CD8-positive, alpha-beta memory T cell (primary cell): ENCODE data around the gene MIF4GD. TPM values are rescaled to one million over a fixed set of nuclear protein-coding genes. Genes with fewer than 3 reads are reported as not detected.

Source experiments
- CTCF ChIA-PET: fragments of 350-600 bp; sonication (Branson Sonifier 250); formaldehyde crosslinking; loops from one replicate; lab custom pipeline; 2021; ENCODE audit warnings: antibody characterized with exemption; lab: Charles Lee
- POLR2A ChIA-PET: fragments of 350-600 bp; sonication (Branson Sonifier 250); formaldehyde crosslinking; loops from one replicate; lab custom pipeline; 2021; ENCODE audit warnings: antibody characterized with exemption; lab: Charles Lee
- DNase-seq, 5 donors: peaks; one replicate each; pipeline versions ENCODE4 v3.0.0 to v3.0.0-alpha.2; 2020 to 2022; ENCODE audit warnings: mixed read lengths in 1 of 5
- H3K27ac ChIP-seq: one replicate; pipeline ENCODE4 v1.7.0; 2013; ENCODE audit warnings: low read depth, mild to moderate bottlenecking, low read length, moderate library complexity
- H3K27me3 ChIP-seq: 2 replicates; pipeline ENCODE4 v1.7.0; 2013; ENCODE audit warnings: low read length, mild to moderate bottlenecking; ENCODE audit not compliant: insufficient read depth, poor library complexity, severe bottlenecking
- H3K36me3 ChIP-seq: 2 replicates; pipeline ENCODE4 v1.7.0; 2013; ENCODE audit warnings: mild to moderate bottlenecking, low read length, moderate library complexity; ENCODE audit not compliant: insufficient read depth
- H3K4me1 ChIP-seq: 2 replicates; pipeline ENCODE4 v1.7.0; 2013; ENCODE audit warnings: mild to moderate bottlenecking, low read length, moderate library complexity; ENCODE audit not compliant: insufficient read depth
- H3K4me3 ChIP-seq: 2 replicates; pipeline ENCODE4 v1.7.0; 2013; ENCODE audit warnings: mild to moderate bottlenecking, low read length
- H3K9me3 ChIP-seq: 2 replicates; pipeline ENCODE4 v1.7.0; 2013; ENCODE audit warnings: mild to moderate bottlenecking, low read length
- H3K27ac Mint-ChIP-seq, 8 donors: one replicate each; pipeline ENCODE4 v1.8.0; 2020 to 2021; ENCODE audit warnings: mixed read lengths in 8 of 8, mild to moderate bottlenecking in 6 of 8, inconsistent platforms in 3 of 8, moderate library complexity in 3 of 8
- H3K27me3 Mint-ChIP-seq, 2 donors: one replicate each; pipeline ENCODE4 v1.8.0; 2020 to 2021; ENCODE audit warnings: mixed read lengths in 2 of 2, mild to moderate bottlenecking in 1 of 2, moderate library complexity in 1 of 2
- H3K36me3 Mint-ChIP-seq, 3 donors: one replicate each; pipeline ENCODE4 v1.8.0; 2020 to 2021; ENCODE audit warnings: mixed read lengths in 3 of 3, inconsistent platforms in 1 of 3, mild to moderate bottlenecking in 1 of 3
- H3K4me1 Mint-ChIP-seq, 3 donors: one replicate each; pipeline ENCODE4 v1.8.0; 2020 to 2021; ENCODE audit warnings: mixed read lengths in 3 of 3, inconsistent platforms in 1 of 3, mild to moderate bottlenecking in 1 of 3
- H3K4me3 Mint-ChIP-seq, 7 donors: one replicate each; pipeline ENCODE4 v1.8.0; 2020 to 2021; ENCODE audit warnings: mixed read lengths in 7 of 7, mild to moderate bottlenecking in 6 of 7, moderate library complexity in 4 of 7, inconsistent platforms in 2 of 7
- H3K9me3 Mint-ChIP-seq, 5 donors: one replicate each; pipeline ENCODE4 v1.8.0; 2020 to 2022; ENCODE audit warnings: mixed read lengths in 5 of 5, mild to moderate bottlenecking in 3 of 5, moderate library complexity in 2 of 5, inconsistent platforms in 1 of 5
- polyA plus RNA-seq: library from polyadenylated mRNA; unstranded; fragments of 300-500 nt; fragmentation: Illumina TruSeq; gene quantifications from one replicate; pipeline ENCODE4 v1.2.3, GENCODE V29; 2021
- total RNA-seq, 2 experiments: library from RNA; stranded (reverse); gene quantifications; one replicate each; pipeline ENCODE4 v1.2.3, GENCODE V29; 2021

The MIF4GD gene, protein sequence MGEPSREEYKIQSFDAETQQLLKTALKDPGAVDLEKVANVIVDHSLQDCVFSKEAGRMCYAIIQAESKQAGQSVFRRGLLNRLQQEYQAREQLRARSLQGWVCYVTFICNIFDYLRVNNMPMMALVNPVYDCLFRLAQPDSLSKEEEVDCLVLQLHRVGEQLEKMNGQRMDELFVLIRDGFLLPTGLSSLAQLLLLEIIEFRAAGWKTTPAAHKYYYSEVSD
- total RNA-seq (10 to 100 TPM; 38.5 to 40.4 TPM), polyA plus RNA-seq (108 TPM)

GRCh38 chr17:75270966-75271232, at the start of gene MIF4GD:
MIF4GD (minus strand) TSS chr17:75271231; CDS start chr17:75270195, 1,036 bp downstream.
- ChIA-PET CTCF (interaction anchor here (0.6 to 4.6 kb wide), 29 partner anchors 10 to 799 kb away, joined by 3 to 76 read pairs (median 4); partner anchors contain the start of genes GGA3, GRB2, MRPL58 and MRPS7), POLR2A (interaction anchor here (0.6 to 3.9 kb wide), 19 partner anchors 9 to 398 kb away, joined by 3 to 79 read pairs (median 4); partner anchors contain the start of genes ARMC7, FDXR, GGA3 and GRB2)
- H3K9me3 Mint-ChIP-seq, result peaks cover 0 to 2% (median 0%) of the 10 kb centered on the region in 5 donors
- H3K36me3 Mint-ChIP-seq, result peaks cover 0 to 36% (median 5%) of the 10 kb centered on the region in 3 donors
- H3K36me3 ChIP-seq, result peaks cover 15% of the 10 kb centered on the region
- H3K4me1 Mint-ChIP-seq, result peaks cover 20 to 35% (median 23%) of the 10 kb centered on the region in 3 donors
- DNase-seq, result no peak
- no peaks in the 10 kb centered on the region for H3K9me3 ChIP-seq
- H3K27me3 Mint-ChIP-seq, result peaks cover 0 to 2% of the 10 kb centered on the region in 2 donors
- H3K4me3 ChIP-seq, result peak within 1 kb of the TSS; percentile 84
- peak within 1 kb of the TSS; percentile 77 to 92 (median 84) for H3K4me3 Mint-ChIP-seq
- H3K27me3 ChIP-seq, result no peaks in the 10 kb centered on the region
- H3K27ac Mint-ChIP-seq, result peak within 1 kb of the TSS; percentile 84 to 94 (median 92)
- peaks cover 19% of the 10 kb centered on the region for H3K4me1 ChIP-seq
- H3K27ac ChIP-seq, result peak within 1 kb of the TSS; percentile 89

GRCh38 chr17:75319904-75320691, 49.1 kb upstream of the MIF4GD start:
- Mint-ChIP-seq H3K36me3 (peaks cover 0 to 66% (median 4%) of the 10 kb centered on the region in 3 donors), H3K4me3 (no peak overlapping the region), H3K4me1 (peaks cover 7 to 12% (median 9%) of the 10 kb centered on the region in 3 donors), H3K27me3 (no peaks in the 10 kb centered on the region), H3K9me3 (no peaks in the 10 kb centered on the region), H3K27ac (no peak overlapping the region)
- no peak for DNase-seq
- Histone ChIP-seq H3K27me3 (no peaks in the 10 kb centered on the region), H3K27ac (no peak overlapping the region), H3K4me3 (no peak overlapping the region), H3K9me3 (no peaks in the 10 kb centered on the region), H3K36me3 (peaks cover 24% of the 10 kb centered on the region), H3K4me1 (peaks cover 6% of the 10 kb centered on the region)
- ChIA-PET POLR2A (interaction anchor here (0.5 kb wide), 1 partner anchor 900 kb away, joined by 4 read pairs; no protein-coding TSS in a partner anchor), CTCF (interaction anchor here (1.1 to 6.7 kb wide), 4 partner anchors 7 to 87 kb away, joined by 3 to 78 read pairs (median 4); partner anchors contain the start of gene GRB2)

DNA sequence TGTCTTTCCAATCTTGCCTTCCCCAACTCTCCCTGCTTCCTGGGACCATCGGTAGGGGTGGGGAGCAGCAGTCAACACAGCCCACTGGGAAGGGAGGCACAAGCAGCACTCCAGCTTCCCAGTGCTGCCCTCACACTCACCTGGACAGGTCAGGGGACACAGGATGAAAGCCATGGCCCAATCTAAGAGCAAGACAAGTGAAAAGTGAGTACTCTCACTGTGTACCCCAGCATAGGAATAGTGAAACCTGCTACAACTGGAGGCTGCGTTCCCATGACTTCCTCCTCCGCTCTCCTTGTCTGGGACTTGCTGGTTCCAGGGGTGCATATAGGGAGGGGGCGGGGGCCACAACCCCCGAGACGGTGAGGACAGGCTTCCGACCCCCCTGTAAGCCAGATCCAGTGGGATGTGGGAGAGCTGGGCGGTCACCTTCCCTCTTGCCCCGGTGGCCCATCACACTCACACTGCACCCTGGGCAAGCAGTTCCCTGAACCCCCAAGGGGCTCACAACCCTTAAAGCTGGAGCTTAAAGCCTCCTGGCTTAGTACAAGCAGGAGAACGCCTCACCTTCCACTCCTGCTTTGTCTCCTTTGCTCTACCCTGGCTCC, 47.7 kb upstream of the MIF4GD start:
- H3K4me3 Mint-ChIP-seq, result no peak overlapping the region
- H3K4me1 Mint-ChIP-seq, result peaks cover 7 to 10% (median 7%) of the 10 kb centered on the region in 3 donors
- no peak overlapping the region for H3K27ac ChIP-seq
- H3K36me3 ChIP-seq, result peaks cover 24% of the 10 kb centered on the region
- ChIA-PET POLR2A (interaction anchor here (0.6 kb wide), 1 partner anchor 76 kb away, joined by 5 read pairs; no protein-coding TSS in a partner anchor), CTCF (interaction anchor here (1.0 kb wide), 1 partner anchor 29 kb away, joined by 3 read pairs; the partner anchor contains the start of gene SLC25A19)
- H3K4me1 ChIP-seq, result peaks cover 6% of the 10 kb centered on the region
- no peak overlapping the region for H3K4me3 ChIP-seq
- H3K9me3 Mint-ChIP-seq, result no peaks in the 10 kb centered on the region
- peak overlapping the region in 1 of 8 donors; percentile 33 for H3K27ac Mint-ChIP-seq
- H3K27me3 ChIP-seq, result no peaks in the 10 kb centered on the region
- no peaks in the 10 kb centered on the region for H3K27me3 Mint-ChIP-seq
- no peaks in the 10 kb centered on the region for H3K9me3 ChIP-seq
- peaks cover 0 to 58% (median 2%) of the 10 kb centered on the region in 3 donors for H3K36me3 Mint-ChIP-seq
- no peak for DNase-seq

DNA sequence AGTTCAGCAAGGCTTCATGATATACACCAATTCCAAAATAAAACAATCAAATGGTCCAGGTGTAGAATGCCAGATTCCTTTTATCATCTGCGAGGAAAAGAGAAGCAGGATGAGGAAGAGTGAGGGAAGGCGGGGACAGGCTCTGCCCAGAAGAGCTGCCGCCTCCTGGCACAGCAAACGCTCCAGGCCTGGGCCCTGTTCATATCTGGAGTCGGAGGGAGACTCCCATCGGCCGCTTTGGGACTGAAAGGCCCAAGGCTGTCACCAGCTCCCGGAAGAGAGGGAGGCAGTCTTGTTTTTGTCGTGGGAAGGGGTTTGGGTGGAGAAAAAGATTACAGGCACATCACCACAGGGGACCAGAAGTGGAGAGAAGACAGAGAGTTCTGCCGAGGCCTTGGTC, 47.2 kb upstream of the MIF4GD start:
- Mint-ChIP-seq H3K27ac (peak overlapping the region in 1 of 8 donors; percentile 63), H3K4me1 (peaks cover 3 to 7% (median 5%) of the 10 kb centered on the region in 3 donors), H3K36me3 (peaks cover 0 to 54% (median 2%) of the 10 kb centered on the region in 3 donors), H3K27me3 (no peaks in the 10 kb centered on the region), H3K9me3 (no peaks in the 10 kb centered on the region), H3K4me3 (no peak overlapping the region)
- H3K27ac ChIP-seq, result no peak overlapping the region
- no peak for DNase-seq
- peaks cover 2% of the 10 kb centered on the region for H3K4me1 ChIP-seq
- CTCF ChIA-PET, result interaction anchor here (1.0 kb wide), 1 partner anchor 29 kb away, joined by 3 read pairs; the partner anchor contains the start of gene SLC25A19
- H3K36me3 ChIP-seq, result peaks cover 24% of the 10 kb centered on the region
- H3K4me3 ChIP-seq, result no peak overlapping the region
- POLR2A ChIA-PET, result no interaction called here
- no peaks in the 10 kb centered on the region for H3K27me3 ChIP-seq
- no peaks in the 10 kb centered on the region for H3K9me3 ChIP-seq

- Histone ChIP-seq H3K27me3 (no peaks in the 10 kb centered on the region), H3K4me3 (no peak overlapping the region), H3K27ac (no peak overlapping the region), H3K4me1 (no peaks in the 10 kb centered on the region), H3K9me3 (no peaks in the 10 kb centered on the region), H3K36me3 (peaks cover 24% of the 10 kb centered on the region)
- Mint-ChIP-seq H3K27me3 (no peaks in the 10 kb centered on the region), H3K27ac (peak overlapping the region in 4 of 8 donors; percentile 17 to 80 (median 55)), H3K36me3 (peaks cover 0 to 49% (median 2%) of the 10 kb centered on the region in 3 donors), H3K9me3 (no peaks in the 10 kb centered on the region), H3K4me1 (peaks cover 0 to 4% (median 3%) of the 10 kb centered on the region in 3 donors), H3K4me3 (no peak overlapping the region)
- no peak for DNase-seq
- POLR2A ChIA-PET, result no interaction called here
- CTCF ChIA-PET, result interaction anchor here (1.9 kb wide), 1 partner anchor 28 kb away, joined by 5 read pairs; the partner anchor contains the start of gene SLC25A19
Measured at GRCh38 chr17:75317671-75318070, 46.6 kb upstream of the MIF4GD start.

GRCh38 chr17:75316253-75316652, 45.2 kb upstream of the MIF4GD start:
- CTCF ChIA-PET, result interaction anchor here (0.6 to 1.9 kb wide), 5 partner anchors 10 to 96 kb away, joined by 3 to 5 read pairs (median 3); partner anchors contain the start of genes MIF4GD and SLC25A19
- Histone ChIP-seq H3K36me3 (peaks cover 16% of the 10 kb centered on the region), H3K27me3 (no peaks in the 10 kb centered on the region), H3K9me3 (no peaks in the 10 kb centered on the region), H3K4me3 (no peak overlapping the region), H3K4me1 (peaks cover 5% of the 10 kb centered on the region), H3K27ac (no peak overlapping the region)
- H3K27me3 Mint-ChIP-seq, result no peaks in the 10 kb centered on the region
- peak overlapping the region in 3 of 8 donors; percentile 57 to 77 (median 68) for H3K27ac Mint-ChIP-seq
- H3K4me3 Mint-ChIP-seq, result no peak overlapping the region
- peaks cover 0 to 40% (median 2%) of the 10 kb centered on the region in 3 donors for H3K36me3 Mint-ChIP-seq
- H3K4me1 Mint-ChIP-seq, result peaks cover 0 to 4% (median 4%) of the 10 kb centered on the region in 3 donors
- H3K9me3 Mint-ChIP-seq, result no peaks in the 10 kb centered on the region
- DNase-seq, result no peak
- POLR2A ChIA-PET, result interaction anchor here (0.7 kb wide), 2 partner anchors 27 to 91 kb away, joined by 3 to 7 read pairs; partner anchors contain the start of gene SLC25A19

DNA sequence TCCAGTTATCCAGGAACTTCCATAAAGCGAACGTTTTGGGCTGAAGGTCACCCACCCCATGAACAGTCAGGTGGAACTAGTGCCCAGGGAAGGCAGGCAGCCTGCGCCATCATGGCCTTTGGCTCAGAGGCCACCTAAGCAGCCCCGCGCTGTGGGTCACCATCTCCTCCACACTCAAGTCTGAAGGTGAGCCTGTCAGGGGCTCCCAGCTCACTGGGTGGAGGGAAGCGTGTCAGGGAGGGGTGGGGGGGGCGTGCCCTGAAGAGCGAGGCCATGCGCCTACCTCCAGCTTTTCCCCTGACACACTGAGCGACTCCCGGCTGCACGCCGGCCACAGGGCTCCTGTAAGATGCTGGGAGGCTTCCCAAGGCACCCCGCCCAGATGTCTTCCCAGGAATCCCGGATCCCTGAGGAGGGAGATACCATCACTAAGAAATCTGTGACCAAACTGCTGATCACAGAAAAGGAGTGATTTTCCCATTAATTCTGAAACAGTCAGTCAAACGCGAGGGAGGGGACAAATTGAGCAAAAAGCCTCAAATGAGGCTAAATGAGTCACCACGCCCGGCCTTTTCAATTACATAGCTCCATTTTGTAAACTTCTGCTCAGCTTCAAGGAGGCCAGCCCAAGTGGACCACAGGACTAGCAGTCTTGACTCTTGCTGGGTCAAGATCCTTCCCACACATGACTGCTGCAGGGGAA, 44.7 kb upstream of the MIF4GD start:
- Histone ChIP-seq H3K4me1 (peaks cover 5% of the 10 kb centered on the region), H3K36me3 (peaks cover 16% of the 10 kb centered on the region), H3K4me3 (no peak overlapping the region), H3K9me3 (no peaks in the 10 kb centered on the region), H3K27me3 (no peaks in the 10 kb centered on the region), H3K27ac (no peak overlapping the region)
- peaks cover 0 to 36% (median 2%) of the 10 kb centered on the region in 3 donors for H3K36me3 Mint-ChIP-seq
- ChIA-PET CTCF (interaction anchor here (0.7 to 1.9 kb wide), 5 partner anchors 11 to 91 kb away, joined by 3 to 5 read pairs (median 3); partner anchors contain the start of genes MIF4GD and SLC25A19), POLR2A (interaction anchor here (0.7 kb wide), 2 partner anchors 27 to 91 kb away, joined by 3 to 7 read pairs; partner anchors contain the start of gene SLC25A19)
- no peaks in the 10 kb centered on the region for H3K27me3 Mint-ChIP-seq
- H3K4me1 Mint-ChIP-seq, result peaks cover 0 to 4% (median 4%) of the 10 kb centered on the region in 3 donors
- H3K4me3 Mint-ChIP-seq, result peak overlapping the region in 1 of 7 donors; percentile 51
- DNase-seq, result no peak
- H3K27ac Mint-ChIP-seq, result peak overlapping the region in 3 of 8 donors; percentile 57 to 77 (median 68)
- no peaks in the 10 kb centered on the region for H3K9me3 Mint-ChIP-seq
